Measurements from ENCODE around the gene LDHD. TPM values are rescaled to one million over a fixed set of nuclear protein-coding genes. Genes with fewer than 3 reads are reported as not detected.

Gene LDHD
- total and polyA plus RNA-seq, 2 of the 8 experiments (the other 6 are each of a cell fraction or from before 2014, with no cell fraction given), result 14.9 to 18.2 TPM

- TF ChIP-seq RNF2 (IDR thresholded peaks at IDR 0.05; ENCODE audit: borderline replicate concordance, low read depth, low read length, missing control alignments, poor library complexity, severe bottlenecking) (no peak), TAF1 (IDR thresholded peaks at IDR 0.05; ENCODE audit: low read depth, low read length) (no peak), NANOG (IDR thresholded peaks at IDR 0.05; ENCODE audit: insufficient read depth, low read depth, low read length, poor library complexity, severe bottlenecking) (no peak), HDAC6 (IDR thresholded peaks at IDR 0.05; ENCODE audit: low read depth, low read length) (no peak), CTCF (IDR thresholded peaks at IDR 0.05; ENCODE audit: control extremely low read depth in 1 of 3, insufficient read depth in 1 of 3, low read depth in 1 of 3, low read length in 3 of 3) (no peak), TBP (IDR thresholded peaks at IDR 0.05; ENCODE audit: low read depth, low read length) (no peak), POLR2A (IDR thresholded peaks at IDR 0.05; ENCODE audit: control extremely low read depth in 1 of 2, low read depth in 2 of 2, low read length in 2 of 2) (no peak), PHF8 (conservative IDR thresholded peaks at IDR 0.05; ENCODE audit: low read depth, low read length) (no peak)
Observed at GRCh38 chr16:75073545-75074303, 42.9 kb downstream of the LDHD start (continued).

All from H1 (cell line).